Spleen (tissue), 11 donors: ENCODE results near the gene FAM114A1. TPM values are rescaled to one million over a fixed set of nuclear protein-coding genes. Genes with fewer than 3 reads are reported as not detected.

Experiments
- DNase-seq: peaks from one replicate; pipeline ENCODE4 v3.0.0-alpha.2; 2020
- H3K27ac ChIP-seq, 8 donors: fragments of 200-600 bp; sonication (generic) in 7 of 8; 1 replicate in 4 of 8; 2 replicates in 4 of 8; pipeline versions ENCODE4 v1.5.0 to v1.8.0; 2016 to 2021; ENCODE audit warnings: inconsistent platforms in 4 of 8, mild to moderate bottlenecking in 4 of 8, moderate library complexity in 1 of 8
- H3K27me3 ChIP-seq, 7 donors: fragments of 200-600 bp; sonication (generic) in 6 of 7; replicated peaks in 1 of 7; 1 replicate in 4 of 7; 2 replicates in 3 of 7; pipeline versions ENCODE4 v1.5.0 to v1.8.0; 2016 to 2021; ENCODE audit warnings: inconsistent platforms in 3 of 7, mild to moderate bottlenecking in 1 of 7
- H3K36me3 ChIP-seq, 6 donors: fragments of 200-600 bp; sonication (generic) in 5 of 6; 1 replicate in 4 of 6; 2 replicates in 2 of 6; pipeline versions ENCODE4 v1.5.0 to v1.8.0; 2016 to 2021; ENCODE audit warnings: inconsistent platforms in 2 of 6
- H3K4me1 ChIP-seq, 6 donors: fragments of 200-600 bp; sonication (generic) in 5 of 6; 1 replicate in 3 of 6; 2 replicates in 3 of 6; pipeline versions ENCODE4 v1.5.0 to v1.8.0; 2016 to 2021; ENCODE audit warnings: inconsistent platforms in 3 of 6
- H3K4me3 ChIP-seq, 8 donors: fragments of 200-600 bp; sonication (generic) in 7 of 8; 1 replicate in 4 of 8; 2 replicates in 4 of 8; pipeline versions ENCODE4 v1.5.0 to v1.8.0; 2016 to 2021; ENCODE audit warnings: inconsistent platforms in 4 of 8, mild to moderate bottlenecking in 4 of 8, moderate library complexity in 2 of 8
- H3K9me3 ChIP-seq, 8 donors: fragments of 200-600 bp; sonication (generic) in 7 of 8; 1 replicate in 4 of 8; 2 replicates in 4 of 8; pipeline versions ENCODE4 v1.5.0 to v1.8.0; 2016 to 2021; ENCODE audit warnings: inconsistent platforms in 4 of 8
- POLR2A ChIP-seq, 3 donors: fragments of 450-650 bp; IDR thresholded peaks; one replicate each; pipeline ENCODE4 v1.5.1; 2017; ENCODE audit warnings: antibody characterized with exemption in 3 of 3, mild to moderate bottlenecking in 1 of 3
- POLR2AphosphoS5 ChIP-seq, 3 donors: sonication (generic); formaldehyde crosslinking; IDR thresholded peaks; one replicate each; pipeline ENCODE4 v1.5.1; 2017; ENCODE audit warnings: antibody characterized with exemption in 3 of 3
- WGBS, 5 donors: extraction: QIAGEN DNeasy Blood & Tissue Kit in 3 of 5; methylation state at CpG; one replicate each; pipeline versions ENCODE4 v1.1.5 to v1.1.7; 2013 to 2018; 5-methylcytosine and 5-hydroxymethylcytosine counted together
- intact Hi-C: fragments of 100-400 bp; cut with DNase I; formaldehyde crosslinking; loops from one replicate; pipeline ENCODE4 v1.15.0; 2023; ENCODE audit warnings: low total_unique reads
- polyA plus RNA-seq, 3 donors: library from polyadenylated mRNA; stranded (reverse); fragments of 200-250 nt; gene quantifications; one replicate each; pipeline ENCODE4 v1.2.1, GENCODE V29; 2013
- total RNA-seq, 7 donors: library from RNA; depleted of rRNA in 3 of 7; stranded (reverse); fragments of >200 nt in 3 of 7; fragmentation: NEBNext Ultra II Directional in 4 of 7; extraction: Animal tissue kit (Norgen Biotek cat#: 25700) in 4 of 7; gene quantifications; one replicate each; pipeline versions ENCODE4 v1.1.0 to v1.2.1, GENCODE V29; 2016 to 2021
- TF ChIP-seq, protein P1 (sequence below), 11 experiments: fragments of 200-600 bp in 7 of 11; fragments of 450-650 bp in 4 of 11; sonication (generic) in 4 of 11; IDR thresholded peaks in 8 of 11; conservative IDR thresholded peaks in 3 of 11; 1 replicate in 7 of 11; 2 replicates in 4 of 11; pipeline versions ENCODE4 v1.4.0 to v1.8.0; 2016 to 2021; ENCODE audit warnings: antibody characterized with exemption in 11 of 11, inconsistent platforms in 4 of 11, mild to moderate bottlenecking in 1 of 11
- donor health status: healthy with polysubstance abuse.
- donor health status: DM: no; HTN: no; CAD: no; lungs with moderate emphysema.
- donor health status: DM: no; HTN: no; CAD: no.
- donor health status: Bipolar disorder and iron deficiency.
- donor health status: healthy.
- donor health status: DM: no; HTN: no; CAD: no.
- donor health status: DM: yes; HTN: yes; CAD: no.

The FAM114A1 gene
- total and polyA plus RNA-seq, 10 donors, result 3.9 to 50.2 (median 24.1) TPM

- Histone ChIP-seq H3K4me1 (no peaks in the 10 kb centered on the region), H3K27ac (no peak overlapping the region), H3K9me3 (no peaks in the 10 kb centered on the region), H3K4me3 (no peak overlapping the region), H3K36me3 (peaks cover 0 to 52% (median 2%) of the 10 kb centered on the region in 6 donors), H3K27me3 (no peaks in the 10 kb centered on the region)
- DNase-seq, result no peak
- WGBS, 5 donors, result 75 to 88% (median 83%) methylated on average over 4 of the region's 4 CpGs
- intact Hi-C loops, result no loop called here
- TF ChIP-seq POLR2A (IDR thresholded peaks at IDR 0.05) (no peak), POLR2AphosphoS5 (IDR thresholded peaks at IDR 0.05) (peak in 1 of 3 donors; percentile 30)
- TF ChIP-seq, protein P1, sequence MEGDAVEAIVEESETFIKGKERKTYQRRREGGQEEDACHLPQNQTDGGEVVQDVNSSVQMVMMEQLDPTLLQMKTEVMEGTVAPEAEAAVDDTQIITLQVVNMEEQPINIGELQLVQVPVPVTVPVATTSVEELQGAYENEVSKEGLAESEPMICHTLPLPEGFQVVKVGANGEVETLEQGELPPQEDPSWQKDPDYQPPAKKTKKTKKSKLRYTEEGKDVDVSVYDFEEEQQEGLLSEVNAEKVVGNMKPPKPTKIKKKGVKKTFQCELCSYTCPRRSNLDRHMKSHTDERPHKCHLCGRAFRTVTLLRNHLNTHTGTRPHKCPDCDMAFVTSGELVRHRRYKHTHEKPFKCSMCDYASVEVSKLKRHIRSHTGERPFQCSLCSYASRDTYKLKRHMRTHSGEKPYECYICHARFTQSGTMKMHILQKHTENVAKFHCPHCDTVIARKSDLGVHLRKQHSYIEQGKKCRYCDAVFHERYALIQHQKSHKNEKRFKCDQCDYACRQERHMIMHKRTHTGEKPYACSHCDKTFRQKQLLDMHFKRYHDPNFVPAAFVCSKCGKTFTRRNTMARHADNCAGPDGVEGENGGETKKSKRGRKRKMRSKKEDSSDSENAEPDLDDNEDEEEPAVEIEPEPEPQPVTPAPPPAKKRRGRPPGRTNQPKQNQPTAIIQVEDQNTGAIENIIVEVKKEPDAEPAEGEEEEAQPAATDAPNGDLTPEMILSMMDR (IDR thresholded peaks at IDR 0.05 in 8 of 11, conservative IDR thresholded peaks at IDR 0.05 in 3 of 11), result no peak
Observed at GRCh38 chr4:38943343-38943742, 75.7 kb downstream of the FAM114A1 start.

- 87 to 97% (median 90%) methylated on average over 7 to 9 of the region's 9 CpGs for WGBS, 5 donors
- peaks cover 0 to 41% (median 0%) of the 10 kb centered on the region in 6 donors for H3K36me3 ChIP-seq
- no peaks in the 10 kb centered on the region for H3K9me3 ChIP-seq
- intact Hi-C loops, result no loop called here
- no peak for DNase-seq
- H3K27me3 ChIP-seq, result no peaks in the 10 kb centered on the region
- TF ChIP-seq POLR2A (IDR thresholded peaks at IDR 0.05) (no peak), POLR2AphosphoS5 (IDR thresholded peaks at IDR 0.05) (no peak)
- TF ChIP-seq, protein P1 (IDR thresholded peaks at IDR 0.05 in 8 of 11, conservative IDR thresholded peaks at IDR 0.05 in 3 of 11), result no peak
- peaks cover 0 to 2% (median 0%) of the 10 kb centered on the region in 6 donors for H3K4me1 ChIP-seq
- no peak overlapping the region for H3K4me3 ChIP-seq
- H3K27ac ChIP-seq, result no peak overlapping the region
Observed at GRCh38 chr4:38944440-38944839, 76.8 kb downstream of the FAM114A1 start.

DNA sequence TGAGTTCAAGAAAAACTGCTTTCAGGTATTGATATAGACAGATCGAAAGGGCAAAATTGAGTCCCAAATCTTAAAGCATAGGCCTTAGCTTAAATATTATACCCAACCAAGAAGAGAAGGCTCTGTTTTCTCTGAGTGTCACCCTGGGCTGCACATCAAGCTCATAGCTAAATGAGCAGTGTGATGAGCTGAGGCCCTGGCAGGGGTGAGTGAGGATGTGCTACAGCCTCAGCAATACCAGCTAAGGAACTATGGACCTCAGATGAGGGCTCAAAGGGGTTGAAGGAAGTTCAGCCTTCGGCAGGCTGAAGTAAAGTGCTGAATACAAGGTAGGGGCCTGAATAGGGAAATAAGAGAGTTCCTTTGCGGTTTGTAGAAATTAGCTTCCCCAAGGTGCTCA is 79.3 kb downstream of the FAM114A1 start:
- H3K9me3 ChIP-seq, result no peaks in the 10 kb centered on the region
- H3K36me3 ChIP-seq, result peaks cover 0 to 25% (median 0%) of the 10 kb centered on the region in 6 donors
- H3K4me3 ChIP-seq, result no peak overlapping the region
- H3K4me1 ChIP-seq, result peaks cover 0 to 6% (median 0%) of the 10 kb centered on the region in 6 donors
- TF ChIP-seq POLR2A (IDR thresholded peaks at IDR 0.05) (no peak), POLR2AphosphoS5 (IDR thresholded peaks at IDR 0.05) (no peak)
- TF ChIP-seq, protein P1 (IDR thresholded peaks at IDR 0.05 in 8 of 11, conservative IDR thresholded peaks at IDR 0.05 in 3 of 11), result no peak
- no peak for DNase-seq
- intact Hi-C loops, result no loop called here
- WGBS, 5 donors, result 57 to 75% (median 70%) methylated on average over 3 of the region's 3 CpGs
- no peaks in the 10 kb centered on the region for H3K27me3 ChIP-seq
- H3K27ac ChIP-seq, result no peak overlapping the region

DNA sequence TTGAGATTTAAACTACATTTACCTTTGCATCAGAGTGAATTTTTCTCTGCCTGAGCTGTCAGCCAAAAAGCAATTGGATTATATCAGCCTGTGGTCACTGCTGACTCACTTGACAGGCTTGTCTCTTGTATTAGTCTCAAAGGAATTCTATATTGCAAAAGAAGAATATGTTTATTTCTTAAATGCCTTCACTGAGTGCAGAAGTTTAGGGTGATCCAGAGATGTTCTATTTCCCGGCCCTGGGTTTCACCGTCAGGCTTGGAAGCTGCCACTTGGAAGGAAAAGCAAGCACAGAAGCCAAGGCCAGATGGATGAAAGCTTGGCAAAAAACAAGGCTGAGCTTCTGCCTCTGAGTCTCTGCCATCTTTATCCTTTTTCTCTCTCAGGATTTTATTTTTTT is 80.9 kb downstream of the FAM114A1 start:
- Histone ChIP-seq H3K9me3 (no peaks in the 10 kb centered on the region), H3K36me3 (peaks cover 0 to 20% (median 0%) of the 10 kb centered on the region in 6 donors), H3K27me3 (no peaks in the 10 kb centered on the region), H3K4me3 (no peak overlapping the region), H3K4me1 (peaks cover 0 to 6% (median 0%) of the 10 kb centered on the region in 6 donors), H3K27ac (no peak overlapping the region)
- intact Hi-C loops, result no loop called here
- 61 to 86% (median 67%) methylated on average over 2 of the region's 2 CpGs for WGBS, 5 donors
- TF ChIP-seq, protein P1 (IDR thresholded peaks at IDR 0.05 in 8 of 11, conservative IDR thresholded peaks at IDR 0.05 in 3 of 11), result no peak
- DNase-seq, result no peak
